K562 (cell line): ENCODE measurements around the gene SEC23IP. TPM values are rescaled to one million over a fixed set of nuclear protein-coding genes. Genes with fewer than 3 reads are reported as not detected.

ENCODE experiments used
- CLOCK ChIP-seq: fragments of 250-450 bp; sonication (Bioruptor Pico); IDR thresholded peaks from 2 replicates; pipeline ENCODE4 v1.4.0; 2020; ENCODE audit warnings: mild to moderate bottlenecking, moderate library complexity, borderline replicate concordance
- CREB5 ChIP-seq: fragments of 250-450 bp; sonication (Bioruptor Pico); IDR thresholded peaks from 2 replicates; pipeline ENCODE4 v1.5.0; 2020; ENCODE audit warnings: mild to moderate bottlenecking
- ELF1 ChIP-seq: fragments of 200-800 bp; sonication (Bioruptor generic); IDR thresholded peaks from 2 replicates; pipeline ENCODE4 v1.6.1; 2016; ENCODE audit warnings: missing genetic modification characterization, missing compliant biosample characterization
- ETS1 ChIP-seq: conservative IDR thresholded peaks from 2 replicates; pipeline ENCODE4 v1.6.1; 2011; ENCODE audit warnings: low read depth, mild to moderate bottlenecking, low read length; ENCODE audit not compliant: control insufficient read depth
- GMEB1 ChIP-seq: fragments of 250-450 bp; sonication (Bioruptor Pico); IDR thresholded peaks from 2 replicates; pipeline ENCODE4 v1.4.0; 2020; ENCODE audit warnings: mild to moderate bottlenecking
- IRF2 ChIP-seq: sonication (generic); formaldehyde crosslinking; IDR thresholded peaks from 2 replicates; pipeline ENCODE4 v1.8.1; 2022; ENCODE audit warnings: mild to moderate bottlenecking, missing genetic modification reagents
- MAFF ChIP-seq: IDR thresholded peaks from 2 replicates; pipeline ENCODE4 v1.6.1; 2012; ENCODE audit warnings: low read length, improper control_type of control experiment
- MCM2 ChIP-seq: fragments of 450-650 bp; IDR thresholded peaks from 2 replicates; pipeline ENCODE4 v1.6.1; 2017; ENCODE audit warnings: low read depth, mild to moderate bottlenecking
- POLR2AphosphoS5 ChIP-seq: IDR thresholded peaks from 2 replicates; pipeline ENCODE4 v1.6.1; 2011; ENCODE audit warnings: mild to moderate bottlenecking, low read depth, low read length, moderate library complexity; ENCODE audit not compliant: control insufficient read depth, insufficient read depth
- RNF2 ChIP-seq: sonication (generic); IDR thresholded peaks from 2 replicates; pipeline ENCODE4 v1.6.1; 2016
- SIN3B ChIP-seq: fragments of 450-650 bp; IDR thresholded peaks from 2 replicates; pipeline ENCODE4 v1.6.1; 2017; ENCODE audit warnings: low read depth, mild to moderate bottlenecking, moderate library complexity
- SREBF2 ChIP-seq: sonication (generic); formaldehyde crosslinking; IDR thresholded peaks from 2 replicates; pipeline ENCODE4 v1.4.0; 2020; ENCODE audit warnings: mild to moderate bottlenecking, missing genetic modification reagents
- STAT5A ChIP-seq: IDR thresholded peaks from 2 replicates; pipeline ENCODE4 v1.6.1; 2012; ENCODE audit warnings: low read length, inconsistent platforms, borderline replicate concordance
- THAP12 ChIP-seq: fragments of 250-450 bp; sonication (Bioruptor Pico); IDR thresholded peaks from 2 replicates; pipeline ENCODE4 v1.9.0; 2021; ENCODE audit warnings: mild to moderate bottlenecking, inconsistent platforms
- U2AF2 ChIP-seq: fragments of 200-400 bp; formaldehyde crosslinking; optimal IDR thresholded peaks from 2 replicates; pipeline ENCODE3; 2017; ENCODE audit warnings: low read depth, mild to moderate bottlenecking, low read length
- XRCC4 ChIP-seq: IDR thresholded peaks from one replicate; pipeline ENCODE4 v1.6.1; 2011; ENCODE audit not compliant: insufficient read depth, insufficient read length; ENCODE audit errors: extremely low read depth
- ZNF232 ChIP-seq: sonication (generic); formaldehyde crosslinking; IDR thresholded peaks from 2 replicates; pipeline ENCODE4 v1.8.0; 2022; ENCODE audit warnings: mild to moderate bottlenecking, missing genetic modification reagents
- ZNF57 ChIP-seq: fragments of 450-650 bp; formaldehyde crosslinking; IDR thresholded peaks from 2 replicates; pipeline ENCODE4 v1.4.0; 2020; ENCODE audit warnings: mild to moderate bottlenecking, moderate library complexity
- polyA plus RNA-seq, 8 experiments: library from polyadenylated mRNA; depleted of rRNA in 4 of 8; stranded (reverse) in 5 of 8; unstranded in 3 of 8; fragments of >200 nt; fragmentation: Nextera tagmentation in 2 of 8; fragmentation: Illumina TruSeq in 1 of 8; extraction: Ambion mirVana in 2 of 8; extraction: Trizol in 1 of 8; gene quantifications; 2 replicates each; pipeline versions ENCODE4 v1.2.1 to v1.2.3, GENCODE V29; 2011 to 2014; ENCODE audit warnings: inconsistent platforms in 1 of 8, missing spikeins in 1 of 8
- total RNA-seq, 7 experiments: library from RNA; depleted of rRNA in 6 of 7; stranded (reverse); fragments of >200 nt in 6 of 7; fragmentation: Illumina TruSeq in 2 of 7; extraction: Trizol in 2 of 7; gene quantifications; 2 replicates each; pipeline versions ENCODE4 v1.2.1 to v1.2.3, GENCODE V29; 2011 to 2021; ENCODE audit warnings: low replicate concordance in 1 of 7

SEC23IP gene
- total and polyA plus RNA-seq, 9 of the 15 experiments (the other 6 are each of a cell fraction or from before 2014, with no cell fraction given), result 15.8 to 38.4 (median 22.5) TPM

GRCh38 chr10:119892188-119893065, at the start of gene SEC23IP (continued):
- TF ChIP-seq CLOCK (CRISPR knock-in tag) (no peak), CREB5 (no peak), SREBF2 (CRISPR knock-in tag) (no peak), XRCC4 (no peak), ZNF232 (no peak), MAFF (no peak), MCM2 (no peak), ZNF57 (CRISPR knock-in tag) (no peak), U2AF2 (no peak), STAT5A (no peak), IRF2 (CRISPR knock-in tag) (no peak), POLR2AphosphoS5 (peak; percentile 58; the same call in 1 of the 2 replicates), THAP12 (CRISPR knock-in tag) (0 out of 2 replicates have a peak, but pooled peaks have one; percentile 25), ETS1 (no peak; the same call in 1 of the 2 replicates), RNF2 (no peak), GMEB1 (CRISPR knock-in tag) (peak; percentile 72; the same call in 1 of the 2 replicates), SIN3B (peak; percentile 50; the same call in 1 of the 2 replicates), ELF1 (tag) (peak; percentile 89)
